Erythroblast (primary cell): ENCODE results near the gene EIF4H.
A peak's percentile ranks its signal among the peaks of the same experiment; 100 is the strongest.

Experiments used
- DNase-seq, 2 experiments: peaks; one replicate each; lab custom pipeline; 2025; lab: John Stamatoyannopoulos, UW
- GATA1 ChIP-seq: IDR thresholded peaks from 2 replicates; pipeline ENCODE4 v1.6.1; 2011; ENCODE audit warnings: low read depth, mild to moderate bottlenecking, control low read depth, low read length, moderate library complexity
- POLR2A ChIP-seq: IDR thresholded peaks from 2 replicates; pipeline ENCODE4 v1.6.1; 2011; ENCODE audit warnings: mild to moderate bottlenecking, low read length

The EIF4H gene

DNA sequence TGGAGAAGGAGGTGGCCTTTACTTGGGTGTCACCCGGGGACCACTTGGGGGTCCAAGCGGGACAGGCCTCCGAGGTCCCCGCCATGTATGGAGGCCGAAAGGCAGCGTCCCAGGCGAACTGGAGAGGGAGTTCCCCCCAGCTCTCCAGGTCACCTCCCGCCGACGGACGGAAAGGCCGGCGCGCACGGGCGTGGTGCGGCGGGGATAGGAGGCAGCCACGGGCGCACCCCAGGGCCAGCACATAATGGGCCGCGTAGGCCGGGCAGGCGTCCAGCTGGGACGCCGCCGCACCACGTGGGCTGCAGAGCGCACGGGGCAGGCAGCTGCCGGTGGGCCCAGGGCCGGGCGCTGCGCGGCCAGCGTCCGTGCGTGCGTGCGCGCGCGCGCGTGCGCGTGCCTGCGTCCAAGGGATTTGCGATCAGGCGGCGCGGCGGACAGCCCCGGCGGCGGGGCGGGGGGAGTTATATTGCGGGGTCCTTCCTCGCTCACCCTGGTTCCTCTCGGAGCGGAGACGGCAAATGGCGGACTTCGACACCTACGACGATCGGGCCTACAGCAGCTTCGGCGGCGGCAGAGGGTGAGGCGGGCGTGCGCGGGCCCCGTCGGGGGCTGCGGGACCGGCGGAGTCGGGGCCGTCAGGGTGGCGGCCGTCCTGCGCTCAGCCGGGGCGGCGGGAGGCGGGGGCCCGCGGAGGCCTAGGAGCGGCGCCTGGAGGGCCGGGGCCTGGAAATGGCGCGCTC, at the start of gene EIF4H:
Gene EIF4H (plus strand): TSS at position 491 of the 740 bp plus-strand sequence. CDS start 28 bp downstream, at position 519.
- TF ChIP-seq POLR2A (peak; percentile 93), GATA1 (no peak)
- peak; percentile 98 for DNase-seq

DNA sequence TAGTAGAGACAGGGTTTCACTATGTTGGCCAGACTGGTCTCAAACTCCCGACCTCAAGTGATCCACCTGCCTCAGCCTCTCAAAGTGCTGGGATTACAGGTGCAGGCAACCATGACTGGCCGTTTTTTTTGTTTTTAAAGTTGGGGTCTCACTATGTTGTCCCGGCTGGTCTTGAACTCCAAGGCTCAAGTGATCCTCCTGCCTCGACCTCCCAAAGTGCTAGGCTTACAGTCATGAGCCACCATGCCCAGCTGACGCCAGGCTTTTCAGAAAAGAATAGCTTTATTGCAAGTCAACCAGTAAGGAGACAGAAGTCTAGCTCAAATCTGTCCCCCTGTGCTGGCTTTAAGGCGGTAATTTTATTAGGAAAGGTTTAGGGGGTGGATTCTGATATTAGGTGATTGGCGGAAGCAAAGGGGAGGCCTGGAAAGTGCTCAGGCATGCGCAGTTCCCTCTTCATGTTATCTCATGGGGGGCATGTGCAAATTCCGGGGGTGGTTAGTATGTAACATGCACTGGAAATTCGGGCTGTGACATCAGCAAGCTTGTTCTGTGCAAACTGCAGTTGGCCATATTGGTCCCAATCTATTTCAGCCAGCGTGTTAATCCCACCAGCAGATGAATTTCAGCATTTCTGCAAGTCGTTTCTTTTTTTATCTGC, 47.8 kb upstream of the EIF4H start:
- TF ChIP-seq GATA1 (no peak), POLR2A (no peak)
- DNase-seq = no peak

GRCh38 chr7:74129887-74130286, 44.3 kb upstream of the EIF4H start:
- no peak for TF ChIP-seq GATA1
- no peak for TF ChIP-seq POLR2A
- DNase-seq = no peak

GRCh38 chr7:74130518-74130917, 43.6 kb upstream of the EIF4H start:
- TF ChIP-seq POLR2A (no peak), GATA1 (no peak)
- no peak for DNase-seq

- TF ChIP-seq GATA1 (no peak), POLR2A (no peak)
Measured at GRCh38 chr7:74134117-74134620, 40.0 kb upstream of the EIF4H start.

GRCh38 chr7:74138334-74138867, 35.8 kb upstream of the EIF4H start:
- DNase-seq = no peak
- TF ChIP-seq GATA1 (no peak), POLR2A (no peak)

More at GRCh38 chr7:74134117-74134620, 40.0 kb upstream of the EIF4H start:
- peak; percentile 64 to 67 for DNase-seq

- TF ChIP-seq POLR2A (no peak), GATA1 (no peak)
- DNase-seq = no peak
Measured at GRCh38 chr7:74138945-74139843, 35.0 kb upstream of the EIF4H start.

- no peak for DNase-seq
- TF ChIP-seq POLR2A = no peak
- TF ChIP-seq GATA1 = no peak
Measured at GRCh38 chr7:74141705-74142104, 32.5 kb upstream of the EIF4H start.

GRCh38 chr7:74143383-74143782, 30.8 kb upstream of the EIF4H start:
- no peak for TF ChIP-seq GATA1
- no peak for TF ChIP-seq POLR2A

DNA sequence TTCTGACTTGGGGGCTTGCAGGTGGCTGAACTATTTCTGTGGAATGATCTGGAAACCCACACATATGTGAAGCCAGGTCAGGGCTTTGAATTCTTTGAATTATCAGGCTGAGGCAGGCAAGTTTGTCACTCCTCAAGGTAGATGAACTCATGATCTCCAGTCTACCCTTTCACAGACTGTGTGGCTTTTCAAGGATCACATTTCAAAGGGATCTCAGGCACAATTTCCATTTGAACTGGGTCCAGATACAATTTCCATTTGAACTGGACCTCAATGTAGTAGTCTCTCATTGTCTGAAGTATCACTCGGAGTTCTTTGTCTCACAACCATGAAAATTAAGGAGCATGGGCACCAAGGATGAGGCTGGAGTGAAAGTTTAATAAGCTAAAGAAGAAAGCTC, 25.7 kb upstream of the EIF4H start:
- TF ChIP-seq GATA1 = no peak
- TF ChIP-seq POLR2A = no peak
- no peak for DNase-seq

More at GRCh38 chr7:74143383-74143782, 30.8 kb upstream of the EIF4H start:
- DNase-seq = no peak

- no peak for DNase-seq
- TF ChIP-seq POLR2A = no peak
- TF ChIP-seq GATA1 = no peak
Measured at GRCh38 chr7:74149071-74149470, 25.1 kb upstream of the EIF4H start.

DNA sequence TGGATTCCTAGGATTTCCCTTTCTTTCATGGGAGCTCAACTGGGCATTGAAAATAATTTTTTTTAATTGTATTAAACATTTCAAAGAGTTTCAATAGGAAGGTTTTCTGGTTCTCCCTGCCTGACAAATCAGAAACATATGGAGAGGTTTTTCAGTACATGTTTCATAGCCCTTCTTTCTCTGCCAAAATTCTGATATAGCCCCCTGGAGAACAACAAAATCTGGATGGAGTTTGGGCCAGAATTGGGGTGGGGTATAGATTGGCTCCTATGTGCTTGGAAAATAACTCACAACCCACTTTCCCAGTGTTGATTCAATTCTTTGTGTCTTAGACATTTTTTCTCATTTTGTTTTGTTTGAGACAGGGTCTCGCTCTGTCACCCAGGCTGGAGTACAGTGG, 24.6 kb upstream of the EIF4H start:
- TF ChIP-seq GATA1 = no peak
- no peak for TF ChIP-seq POLR2A
- DNase-seq = no peak

DNA sequence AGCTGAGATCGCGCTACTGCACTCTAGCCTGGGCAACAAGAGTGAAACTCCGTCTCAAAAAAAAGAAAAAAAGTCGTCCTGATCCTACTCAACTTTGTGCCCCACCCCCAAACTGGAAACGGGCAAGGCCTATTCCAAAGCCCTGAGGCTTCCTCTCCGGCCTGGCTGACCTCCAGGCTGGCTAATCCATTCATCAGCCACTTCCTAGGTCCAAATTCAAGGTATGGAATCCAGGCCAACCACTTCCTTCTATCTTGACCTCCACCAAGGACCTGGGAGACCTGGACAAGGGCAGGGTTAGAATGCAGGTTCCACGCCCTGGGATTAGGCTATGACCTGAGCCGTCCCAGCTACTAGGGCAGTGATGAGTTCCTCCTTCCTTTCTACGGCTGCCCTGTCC, 20.4 kb upstream of the EIF4H start:
- DNase-seq = no peak
- no peak for TF ChIP-seq POLR2A
- no peak for TF ChIP-seq GATA1

DNA sequence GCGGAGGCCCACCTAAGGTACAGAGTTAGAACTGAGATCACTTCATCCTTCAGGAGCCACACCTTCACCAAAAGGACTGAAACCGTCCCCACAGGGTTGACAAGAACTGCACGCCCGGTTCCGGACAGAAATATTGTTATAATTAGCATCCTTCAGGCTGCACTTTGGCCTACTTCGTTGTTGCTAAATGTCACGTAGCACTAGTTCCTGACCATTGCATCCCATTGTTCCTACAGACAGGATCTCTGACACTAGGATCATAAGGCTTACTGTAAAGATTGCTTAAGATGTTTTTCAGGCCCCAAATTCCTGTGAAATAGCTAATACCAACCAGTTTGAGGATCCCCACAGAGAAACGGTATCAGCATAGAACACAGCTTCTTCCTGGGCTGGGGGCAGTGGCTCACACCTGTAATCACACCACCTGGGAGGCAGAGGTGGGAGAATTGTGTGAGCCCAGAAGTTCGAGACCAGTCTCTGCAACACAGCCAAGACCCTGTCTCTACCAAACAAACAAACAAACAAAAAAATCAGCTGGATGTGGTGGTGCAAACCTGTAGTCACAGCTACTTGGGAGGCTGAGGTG, 18.3 kb upstream of the EIF4H start:
- TF ChIP-seq GATA1 (no peak), POLR2A (no peak)
- DNase-seq = no peak
